ENCODE measurements around the gene IGBP1. TPM values are rescaled to one million over a fixed set of nuclear protein-coding genes. Genes with fewer than 3 reads are reported as not detected.

Gene IGBP1
- total and polyA plus RNA-seq, 10 of the 15 experiments (the other 5 are each of a cell fraction or from before 2014, with no cell fraction given), result 29.7 to 120 (median 58.7) TPM

DNA sequence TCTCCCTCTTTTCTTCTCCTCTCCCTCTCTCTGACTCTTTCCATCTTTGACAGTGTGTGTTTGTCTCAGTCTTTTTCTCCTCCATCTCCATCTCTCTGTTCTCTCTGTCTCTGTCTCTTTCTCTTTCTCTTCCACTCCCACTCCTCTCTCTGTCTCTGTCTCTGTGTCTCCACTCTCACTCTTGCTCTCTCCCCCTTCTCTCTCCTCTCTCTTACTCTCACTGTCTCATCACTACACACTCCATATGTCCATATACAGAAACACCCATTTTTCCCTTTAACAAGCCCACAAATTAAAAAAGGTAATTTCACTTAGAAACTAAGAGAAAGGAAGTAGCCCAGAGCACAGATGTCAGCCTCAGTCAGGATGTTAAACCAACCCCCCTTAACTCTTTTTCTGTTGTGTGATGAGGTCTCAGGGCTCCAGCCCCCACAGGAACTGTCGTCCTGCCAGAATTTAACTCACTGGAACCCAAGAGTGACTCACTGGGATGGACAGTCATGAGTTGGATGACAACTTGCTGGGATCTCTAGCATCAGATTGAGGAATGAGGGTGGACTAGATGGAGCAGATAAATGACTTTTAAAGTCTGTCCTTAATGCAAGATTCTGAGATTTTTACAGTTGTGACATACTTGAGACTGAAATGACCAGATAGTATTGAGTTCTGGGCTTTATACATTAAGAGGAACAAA lies 43.5 kb upstream of the IGBP1 start (continued):
- TF ChIP-seq, protein P1, sequence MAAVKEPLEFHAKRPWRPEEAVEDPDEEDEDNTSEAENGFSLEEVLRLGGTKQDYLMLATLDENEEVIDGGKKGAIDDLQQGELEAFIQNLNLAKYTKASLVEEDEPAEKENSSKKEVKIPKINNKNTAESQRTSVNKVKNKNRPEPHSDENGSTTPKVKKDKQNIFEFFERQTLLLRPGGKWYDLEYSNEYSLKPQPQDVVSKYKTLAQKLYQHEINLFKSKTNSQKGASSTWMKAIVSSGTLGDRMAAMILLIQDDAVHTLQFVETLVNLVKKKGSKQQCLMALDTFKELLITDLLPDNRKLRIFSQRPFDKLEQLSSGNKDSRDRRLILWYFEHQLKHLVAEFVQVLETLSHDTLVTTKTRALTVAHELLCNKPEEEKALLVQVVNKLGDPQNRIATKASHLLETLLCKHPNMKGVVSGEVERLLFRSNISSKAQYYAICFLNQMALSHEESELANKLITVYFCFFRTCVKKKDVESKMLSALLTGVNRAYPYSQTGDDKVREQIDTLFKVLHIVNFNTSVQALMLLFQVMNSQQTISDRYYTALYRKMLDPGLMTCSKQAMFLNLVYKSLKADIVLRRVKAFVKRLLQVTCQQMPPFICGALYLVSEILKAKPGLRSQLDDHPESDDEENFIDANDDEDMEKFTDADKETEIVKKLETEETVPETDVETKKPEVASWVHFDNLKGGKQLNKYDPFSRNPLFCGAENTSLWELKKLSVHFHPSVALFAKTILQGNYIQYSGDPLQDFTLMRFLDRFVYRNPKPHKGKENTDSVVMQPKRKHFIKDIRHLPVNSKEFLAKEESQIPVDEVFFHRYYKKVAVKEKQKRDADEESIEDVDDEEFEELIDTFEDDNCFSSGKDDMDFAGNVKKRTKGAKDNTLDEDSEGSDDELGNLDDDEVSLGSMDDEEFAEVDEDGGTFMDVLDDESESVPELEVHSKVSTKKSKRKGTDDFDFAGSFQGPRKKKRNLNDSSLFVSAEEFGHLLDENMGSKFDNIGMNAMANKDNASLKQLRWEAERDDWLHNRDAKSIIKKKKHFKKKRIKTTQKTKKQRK (IDR thresholded peaks at IDR 0.05; ENCODE audit: low read depth, low read length), result no peak
- TF ChIP-seq CBX3 (IDR thresholded peaks at IDR 0.05; ENCODE audit: borderline replicate concordance, low read depth) (no peak), SIX5 (IDR thresholded peaks at IDR 0.05; ENCODE audit: low read depth, low read length, severe bottlenecking) (no peak), DPF2 (IDR thresholded peaks at IDR 0.05) (no peak)
- TF ChIP-seq, protein P2, sequence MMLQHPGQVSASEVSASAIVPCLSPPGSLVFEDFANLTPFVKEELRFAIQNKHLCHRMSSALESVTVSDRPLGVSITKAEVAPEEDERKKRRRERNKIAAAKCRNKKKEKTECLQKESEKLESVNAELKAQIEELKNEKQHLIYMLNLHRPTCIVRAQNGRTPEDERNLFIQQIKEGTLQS (IDR thresholded peaks at IDR 0.05; ENCODE audit: borderline replicate concordance, extremely low read depth, low read depth, low read length), result no peak

DNA sequence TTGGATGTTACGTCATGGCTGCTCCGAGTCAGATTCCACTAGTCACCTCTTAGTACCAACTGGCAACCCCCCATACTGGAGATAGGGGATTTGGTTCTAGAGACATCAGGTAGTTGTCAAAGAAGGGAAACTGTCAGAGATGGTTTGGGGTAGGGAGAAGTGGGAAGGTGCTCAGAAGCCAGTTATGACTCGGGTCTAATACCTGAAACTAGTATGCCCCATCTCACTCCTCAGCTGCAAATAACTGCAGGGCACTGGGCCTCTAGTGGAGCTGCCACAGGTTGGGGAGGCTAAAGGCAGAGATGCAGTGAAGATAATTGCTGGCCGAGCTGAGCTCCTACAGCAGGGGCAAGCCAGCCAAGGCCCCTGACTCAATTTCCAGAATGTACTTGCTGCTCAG lies 41.0 kb upstream of the IGBP1 start:
- SMC1A ChIA-PET (ENCODE audit: uncharacterized antibody, unreplicated experiment), result no interaction called here
- BruUV-seq (replicated peaks), result no TSS peak
- in situ Hi-C loops (cut with MboI), result no loop called here

More for the DNA sequence above, 41.0 kb upstream of the IGBP1 start:
- no peaks in the 10 kb centered on the region for H3K27me3 ChIP-seq (replicated peaks in 1 of 2; ENCODE audit: control insufficient read depth in 2 of 2, insufficient read depth in 2 of 2, low read length in 1 of 2)
- no peaks in the 10 kb centered on the region for H3K36me3 ChIP-seq (ENCODE audit: control insufficient read depth in 2 of 2, insufficient read depth in 2 of 2, low read length in 1 of 2)
- RAD21 ChIA-PET (ENCODE audit: unreplicated experiment), result no interaction called here
- WGBS (ENCODE audit: insufficient coverage, insufficient replicate concordance, low lambda C conversion rate, missing lambda C conversion rate), result 30% methylated on average over 4 of the region's 4 CpGs
- no peak overlapping the region for H3K9ac ChIP-seq (ENCODE audit: control insufficient read depth, insufficient read depth, low read length)
- no peak overlapping the region for H3K4me3 ChIP-seq
- CTCF ChIA-PET, result no interaction called here
- no peak overlapping the region for H2AFZ ChIP-seq (ENCODE audit: control insufficient read depth, low read depth, low read length)
- H3K4me2 ChIP-seq (ENCODE audit: control insufficient read depth, insufficient read depth), result no peak overlapping the region
- no peaks in the 10 kb centered on the region for H3K9me3 ChIP-seq (replicated peaks; ENCODE audit: control insufficient read depth, insufficient read depth, low read length)
- DNase-seq (ENCODE audit: low read depth, low spot score) (no peak), ATAC-seq (no peak), FAIRE-seq (no peak)
- H4K20me1 ChIP-seq (ENCODE audit: control insufficient read depth, insufficient read depth), result no peaks in the 10 kb centered on the region
- no peaks in the 10 kb centered on the region for H3K79me2 ChIP-seq (ENCODE audit: control insufficient read depth, insufficient read depth, low read length)
- TF ChIP-seq TBL1XR1 (IDR thresholded peaks at IDR 0.05; ENCODE audit: low read depth, low read length), result no peak
- H3K27ac ChIP-seq (ENCODE audit: control insufficient read depth, insufficient read depth), result no peak overlapping the region
- POLR2A ChIA-PET, result no interaction called here
- intact Hi-C loops (cut with micrococcal nuclease; ENCODE audit: unreplicated experiment), result no loop called here
- H3K4me1 ChIP-seq (ENCODE audit: control insufficient read depth, insufficient read depth, low read length), result no peaks in the 10 kb centered on the region

Data from GM12878 (cell line).